NOMO-1 treated with dmso at 0.1 percent for 144 hours (cell line): ENCODE results near the gene SCRN1.
"Not testable (repeated sequence)": the region's sequence is repeated elsewhere in the genome, so short reads cannot be mapped to it uniquely, and the experiment has no call there.

Experiments
- DNase-seq: peaks from one replicate; lab custom pipeline; 2025; ENCODE audit not compliant: unreplicated experiment; lab: John Stamatoyannopoulos, UW

Gene SCRN1

GRCh38 chr7:29969738-29970137 lies 19.9 kb downstream of the SCRN1 start:
- DNase-seq: no peak

GRCh38 chr7:29968683-29969395 lies 20.8 kb downstream of the SCRN1 start:
- DNase-seq: no peak

GRCh38 chr7:29965030-29965429 lies 24.6 kb downstream of the SCRN1 start:
- DNase-seq: no peak

GRCh38 chr7:29962035-29962434 lies 27.6 kb downstream of the SCRN1 start:
- no peak for DNase-seq

- DNase-seq: not testable (repeated sequence)
Observed at GRCh38 chr7:29961611-29962010, 28.0 kb downstream of the SCRN1 start.

GRCh38 chr7:29958667-29959358 lies 30.8 kb downstream of the SCRN1 start:
- no peak for DNase-seq

GRCh38 chr7:29957521-29958310 lies 31.9 kb downstream of the SCRN1 start:
- no peak for DNase-seq

- DNase-seq: no peak
Observed at GRCh38 chr7:29956487-29956836, 33.1 kb downstream of the SCRN1 start.

GRCh38 chr7:29955799-29956486 lies 33.7 kb downstream of the SCRN1 start:
- DNase-seq: peak; percentile 78

- DNase-seq: no peak
Observed at GRCh38 chr7:29955075-29955792, 34.4 kb downstream of the SCRN1 start.

GRCh38 chr7:29953726-29954347 lies 35.8 kb downstream of the SCRN1 start:
- no peak for DNase-seq

GRCh38 chr7:29951206-29951605 lies 38.4 kb downstream of the SCRN1 start:
- no peak for DNase-seq

- DNase-seq: no peak
Observed at GRCh38 chr7:29950480-29950879, 39.1 kb downstream of the SCRN1 start.

- DNase-seq: no peak
Observed at GRCh38 chr7:29948587-29948986, 41.0 kb downstream of the SCRN1 start.

GRCh38 chr7:29946428-29947186 lies 43.0 kb downstream of the SCRN1 start:
- DNase-seq: no peak

GRCh38 chr7:29945259-29945809 lies 44.3 kb downstream of the SCRN1 start:
- no peak for DNase-seq

- no peak for DNase-seq
Observed at GRCh38 chr7:29940199-29940598, 49.4 kb downstream of the SCRN1 start.

GRCh38 chr7:29937132-29937531 lies 52.5 kb downstream of the SCRN1 start:
- no peak for DNase-seq

GRCh38 chr7:29935111-29935510 lies 54.5 kb downstream of the SCRN1 start:
- DNase-seq: no peak
